GM12875 (cell line): Measurements from ENCODE around the gene ZNF160.
"Not testable (repeated sequence)": the region's sequence is repeated elsewhere in the genome, so short reads cannot be mapped to it uniquely, and the experiment has no call there.

Source experiments
- H3K4me3 ChIP-seq: one replicate; pipeline ENCODE4 v1.5.1; 2011; ENCODE audit warnings: low read depth, low read length, control low read depth
- CTCF ChIP-seq: IDR thresholded peaks from 2 replicates; pipeline ENCODE4 v1.5.1; 2011; ENCODE audit warnings: low read depth, mild to moderate bottlenecking, control low read depth, inconsistent platforms, low read length, moderate library complexity, borderline replicate concordance; ENCODE audit not compliant: insufficient read depth

ZNF160 gene

DNA sequence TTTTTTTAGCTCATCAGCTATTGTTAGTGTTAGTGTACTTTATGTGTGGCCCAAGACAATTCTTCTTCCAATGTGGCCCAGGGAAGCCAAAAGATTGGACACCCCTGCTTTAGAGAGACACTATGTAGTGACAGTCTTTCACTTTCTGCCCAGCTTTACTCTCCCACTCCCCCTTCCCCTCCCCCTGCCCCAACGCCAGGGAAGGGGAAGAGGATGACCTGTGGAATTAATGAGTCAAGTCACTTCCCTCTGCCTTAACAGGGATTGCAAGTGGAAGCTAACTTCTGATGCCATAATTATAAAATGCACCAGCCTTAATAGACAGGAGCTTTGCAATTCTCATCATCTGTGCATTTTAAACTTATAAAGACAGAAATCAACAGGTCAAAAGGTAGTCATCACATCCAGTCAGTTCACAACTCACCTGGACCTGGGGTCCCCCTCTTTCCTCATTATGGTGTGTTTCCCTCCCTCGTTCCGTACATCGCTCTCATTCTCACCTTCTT is 27.9 kb upstream of the ZNF160 start:
- no peak overlapping the region for H3K4me3 ChIP-seq
- TF ChIP-seq CTCF: no peak

GRCh38 chr19:53130506-53130905 is 27.3 kb upstream of the ZNF160 start:
- no peak for TF ChIP-seq CTCF
- H3K4me3 ChIP-seq: no peak overlapping the region

GRCh38 chr19:53126733-53127526 is 23.7 kb upstream of the ZNF160 start:
- H3K4me3 ChIP-seq: not testable (repeated sequence)

DNA sequence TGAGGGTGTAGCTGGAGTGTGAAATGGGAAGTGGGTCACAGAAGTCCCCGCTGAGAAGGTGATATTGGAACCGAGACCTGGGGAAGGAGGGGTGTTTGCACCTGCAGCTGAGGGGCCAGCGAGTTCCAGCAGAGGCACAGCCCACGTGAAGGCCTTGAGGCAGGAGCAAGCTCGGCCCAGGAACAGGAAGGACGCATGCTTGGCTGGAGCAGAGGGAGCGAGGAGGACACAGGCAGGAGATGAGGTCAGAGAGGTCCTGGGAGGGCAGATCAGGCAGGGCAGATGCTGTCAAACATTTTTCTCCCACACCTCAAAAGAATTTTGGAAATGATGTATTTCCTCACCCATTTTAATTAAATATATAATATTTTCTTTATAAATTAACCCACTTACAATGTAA is 20.2 kb upstream of the ZNF160 start:
- no peak overlapping the region for H3K4me3 ChIP-seq
- no peak for TF ChIP-seq CTCF

DNA sequence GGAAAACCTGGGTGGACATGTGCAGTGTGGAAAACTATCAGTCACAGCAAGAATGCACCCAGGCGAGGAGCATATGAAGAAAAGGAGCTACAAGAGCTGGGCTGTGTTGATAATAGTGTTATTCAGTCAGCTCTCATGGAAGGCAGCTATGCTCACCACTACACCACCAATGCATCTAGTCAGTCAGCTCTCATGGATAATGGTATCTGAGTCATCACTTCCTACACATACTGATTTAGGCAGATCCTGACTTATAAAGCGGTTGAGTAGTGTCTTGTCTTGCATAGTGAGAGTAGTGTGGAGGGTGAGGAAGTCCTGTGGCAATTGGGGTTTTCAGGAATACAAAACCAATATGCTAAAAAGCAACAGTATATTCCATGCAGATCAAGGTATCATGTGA is 9.1 kb upstream of the ZNF160 start:
- no peak overlapping the region for H3K4me3 ChIP-seq
- no peak for TF ChIP-seq CTCF

GRCh38 chr19:53109527-53109926 is 6.3 kb upstream of the ZNF160 start:
- H3K4me3 ChIP-seq: no peak overlapping the region
- TF ChIP-seq CTCF: no peak

- no peak for TF ChIP-seq CTCF
- H3K4me3 ChIP-seq: peak overlapping the region; percentile 90
Observed at GRCh38 chr19:53102756-53103233, 427 bp downstream of the ZNF160 start.
